Activated CD8-positive, alpha-beta T cell treated with anti-CD3 and anti-CD28 coated beads for 36 hours (primary cell): ENCODE measurements around the gene CHST11. TPM values are rescaled to one million over a fixed set of nuclear protein-coding genes. Genes with fewer than 3 reads are reported as not detected.

Experiments used
- ATAC-seq: fragments of 200-7000 bp; cut with Tn5 transposase; one replicate; pipeline ENCODE4 v1.10.0; 2021; ENCODE audit warnings: mild to moderate bottlenecking, moderate library complexity
- CTCF ChIA-PET: fragments of 350-600 bp; sonication (Branson Sonifier 250); formaldehyde crosslinking; loops from one replicate; lab custom pipeline; 2021; ENCODE audit warnings: antibody characterized with exemption; lab: Charles Lee
- POLR2A ChIA-PET: fragments of 350-600 bp; sonication (Branson Sonifier 250); formaldehyde crosslinking; loops from one replicate; lab custom pipeline; 2021; ENCODE audit warnings: antibody characterized with exemption; lab: Charles Lee
- DNase-seq: peaks from one replicate; pipeline ENCODE4 v3.0.0-alpha.2; 2020
- H3K27ac Mint-ChIP-seq: one replicate; pipeline ENCODE4 v1.8.0; 2021; ENCODE audit warnings: mild to moderate bottlenecking, mixed read lengths
- H3K27me3 Mint-ChIP-seq: one replicate; pipeline ENCODE4 v1.8.0; 2021; ENCODE audit warnings: mixed read lengths
- H3K36me3 Mint-ChIP-seq: one replicate; pipeline ENCODE4 v1.8.0; 2021; ENCODE audit warnings: low read depth, mixed read lengths
- H3K4me1 Mint-ChIP-seq: one replicate; pipeline ENCODE4 v1.8.0; 2021; ENCODE audit warnings: low read depth, mixed read lengths
- H3K4me3 Mint-ChIP-seq: one replicate; pipeline ENCODE4 v1.8.0; 2021; ENCODE audit warnings: mild to moderate bottlenecking, moderate library complexity, mixed read lengths
- H3K9me3 Mint-ChIP-seq: one replicate; pipeline ENCODE4 v1.8.0; 2021; ENCODE audit warnings: mixed read lengths
- CTCF ChIP-seq: fragments of 200-600 bp; IDR thresholded peaks from one replicate; pipeline ENCODE4 v1.8.0; 2022; ENCODE audit warnings: antibody characterized with exemption, mild to moderate bottlenecking
- intact Hi-C: fragments of 100-400 bp; cut with micrococcal nuclease; formaldehyde crosslinking; loops from one replicate; pipeline ENCODE4 v1.10.0; 2022
- total RNA-seq, 2 experiments: library from RNA; stranded (reverse); gene quantifications; one replicate each; pipeline ENCODE4 v1.2.3, GENCODE V29; 2021

The CHST11 gene
- total RNA-seq, 2 experiments from 2014 or later, result 30.9 to 33.9 TPM

GRCh38 chr12:104725610-104726009 lies 268.9 kb downstream of the CHST11 start:
- CTCF ChIA-PET, result interaction anchor here (1.1 kb wide), 1 partner anchor 10 kb away, joined by 3 read pairs; no protein-coding TSS in a partner anchor
- Mint-ChIP-seq H3K27me3 (no peaks in the 10 kb centered on the region), H3K27ac (no peak overlapping the region), H3K4me1 (peaks cover 31% of the 10 kb centered on the region), H3K9me3 (no peaks in the 10 kb centered on the region), H3K36me3 (no peaks in the 10 kb centered on the region), H3K4me3 (no peak overlapping the region)
- TF ChIP-seq CTCF, result no peak
- intact Hi-C loops, result no loop called here
- DNase-seq, result no peak
- POLR2A ChIA-PET, result no interaction called here
- no peak for ATAC-seq

GRCh38 chr12:104727726-104728465 lies 271.1 kb downstream of the CHST11 start:
- H3K27me3 Mint-ChIP-seq, result no peaks in the 10 kb centered on the region
- intact Hi-C loops, result no loop called here
- DNase-seq, result no peak
- ATAC-seq, result no peak
- no peaks in the 10 kb centered on the region for H3K9me3 Mint-ChIP-seq
- H3K36me3 Mint-ChIP-seq, result no peaks in the 10 kb centered on the region
- ChIA-PET POLR2A (interaction anchor here (1.0 to 1.3 kb wide), 3 partner anchors 11 to 33 kb away, joined by 3 read pairs; no protein-coding TSS in a partner anchor), CTCF (no interaction called here)
- no peak for TF ChIP-seq CTCF
- H3K4me1 Mint-ChIP-seq, result peaks cover 10% of the 10 kb centered on the region
- no peak overlapping the region for H3K27ac Mint-ChIP-seq
- H3K4me3 Mint-ChIP-seq, result no peak overlapping the region

GRCh38 chr12:104729091-104729490 lies 272.3 kb downstream of the CHST11 start:
- H3K4me3 Mint-ChIP-seq, result no peak overlapping the region
- DNase-seq, result no peak
- CTCF ChIA-PET, result no interaction called here
- no peak overlapping the region for H3K27ac Mint-ChIP-seq
- no peaks in the 10 kb centered on the region for H3K27me3 Mint-ChIP-seq
- POLR2A ChIA-PET, result interaction anchor here (1.0 kb wide), 1 partner anchor 34 kb away, joined by 3 read pairs; no protein-coding TSS in a partner anchor
- H3K36me3 Mint-ChIP-seq, result no peaks in the 10 kb centered on the region
- TF ChIP-seq CTCF, result no peak
- peaks cover 13% of the 10 kb centered on the region for H3K4me1 Mint-ChIP-seq
- H3K9me3 Mint-ChIP-seq, result no peaks in the 10 kb centered on the region
- ATAC-seq, result no peak
- intact Hi-C loops, result no loop called here

GRCh38 chr12:104729610-104730446 lies 273.1 kb downstream of the CHST11 start:
- CTCF ChIA-PET, result no interaction called here
- intact Hi-C loops, result no loop called here

More at GRCh38 chr12:104729610-104730446, 273.1 kb downstream of the CHST11 start:
- Mint-ChIP-seq H3K27ac (no peak overlapping the region), H3K4me3 (no peak overlapping the region), H3K9me3 (no peaks in the 10 kb centered on the region), H3K27me3 (no peaks in the 10 kb centered on the region), H3K4me1 (peaks cover 17% of the 10 kb centered on the region), H3K36me3 (no peaks in the 10 kb centered on the region)
- POLR2A ChIA-PET, result interaction anchor here (1.3 kb wide), 1 partner anchor 9 kb away, joined by 3 read pairs; no protein-coding TSS in a partner anchor
- DNase-seq (no peak), ATAC-seq (no peak)
- TF ChIP-seq CTCF, result no peak
